GM10248 (cell line): ENCODE data around the gene NDUFB4.
"Not testable (repeated sequence)": the region's sequence is repeated elsewhere in the genome, so short reads cannot be mapped to it uniquely, and the experiment has no call there.

ENCODE experiments used
- CTCF ChIA-PET: fragments of 300-600 bp; sonication (Branson Sonifier 250); formaldehyde crosslinking; extraction: SDS; loops from one replicate; lab custom pipeline; 2021; ENCODE audit warnings: antibody characterized with exemption; lab: Yijun Ruan, JAX
- POLR2A ChIA-PET: fragments of 350-650 bp; sonication (Branson Sonifier 250); formaldehyde crosslinking; extraction: SDS; loops from one replicate; lab custom pipeline; 2020; ENCODE audit warnings: antibody characterized with exemption; lab: Yijun Ruan, JAX
- DNase-seq: peaks from one replicate; pipeline ENCODE4 v3.0.0; 2012; ENCODE audit errors: extremely low spot score
- TF ChIP-seq, protein P1 (sequence below): IDR thresholded peaks from 2 replicates; pipeline ENCODE4 v1.5.1; 2012; ENCODE audit warnings: mild to moderate bottlenecking, low read depth; ENCODE audit errors: extremely low read depth, missing control alignments, control extremely low read depth

Gene NDUFB4

DNA sequence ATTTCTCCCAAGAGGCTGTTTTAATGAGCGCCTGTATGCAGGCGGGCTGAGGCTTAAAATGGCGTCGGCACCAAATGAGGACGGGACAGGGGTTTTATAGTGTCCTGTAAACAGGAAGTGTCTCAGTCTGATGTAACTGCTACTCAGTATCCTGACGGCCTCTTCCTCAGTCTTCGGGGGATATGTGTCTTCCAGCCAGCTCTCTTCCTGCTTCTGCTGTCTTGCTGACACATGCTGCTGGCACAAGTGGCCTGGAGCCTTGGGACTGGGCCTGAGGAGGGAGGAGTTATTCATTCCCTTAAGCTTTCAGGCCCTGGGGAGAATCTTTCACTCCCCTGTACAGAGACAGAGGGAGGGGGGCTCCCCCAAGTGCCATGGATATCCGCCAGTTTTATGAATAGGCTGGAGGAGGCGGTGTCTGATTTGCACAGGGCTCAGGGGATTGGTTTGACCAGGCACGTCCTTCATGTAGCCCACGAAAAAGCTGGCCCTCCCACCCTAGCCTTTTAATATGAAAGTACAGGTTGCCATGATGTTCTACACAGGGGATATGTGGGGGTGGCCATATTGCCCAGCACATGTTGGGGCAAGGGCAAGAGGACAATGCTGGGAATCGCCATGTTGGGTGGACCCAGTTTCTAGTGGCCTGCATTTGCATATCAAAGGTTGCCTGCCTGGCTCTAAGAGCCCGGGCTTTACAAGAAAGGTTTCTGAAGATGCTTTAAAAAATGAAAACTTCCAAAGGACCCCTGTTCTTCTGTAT is 19.9 kb downstream of the NDUFB4 start:
- no peak for DNase-seq
- ChIA-PET CTCF (interaction anchor here (2.2 kb wide), 1 partner anchor 179 kb away, joined by 7 read pairs; no protein-coding TSS in a partner anchor), POLR2A (no interaction called here)
- TF ChIP-seq, protein P1, sequence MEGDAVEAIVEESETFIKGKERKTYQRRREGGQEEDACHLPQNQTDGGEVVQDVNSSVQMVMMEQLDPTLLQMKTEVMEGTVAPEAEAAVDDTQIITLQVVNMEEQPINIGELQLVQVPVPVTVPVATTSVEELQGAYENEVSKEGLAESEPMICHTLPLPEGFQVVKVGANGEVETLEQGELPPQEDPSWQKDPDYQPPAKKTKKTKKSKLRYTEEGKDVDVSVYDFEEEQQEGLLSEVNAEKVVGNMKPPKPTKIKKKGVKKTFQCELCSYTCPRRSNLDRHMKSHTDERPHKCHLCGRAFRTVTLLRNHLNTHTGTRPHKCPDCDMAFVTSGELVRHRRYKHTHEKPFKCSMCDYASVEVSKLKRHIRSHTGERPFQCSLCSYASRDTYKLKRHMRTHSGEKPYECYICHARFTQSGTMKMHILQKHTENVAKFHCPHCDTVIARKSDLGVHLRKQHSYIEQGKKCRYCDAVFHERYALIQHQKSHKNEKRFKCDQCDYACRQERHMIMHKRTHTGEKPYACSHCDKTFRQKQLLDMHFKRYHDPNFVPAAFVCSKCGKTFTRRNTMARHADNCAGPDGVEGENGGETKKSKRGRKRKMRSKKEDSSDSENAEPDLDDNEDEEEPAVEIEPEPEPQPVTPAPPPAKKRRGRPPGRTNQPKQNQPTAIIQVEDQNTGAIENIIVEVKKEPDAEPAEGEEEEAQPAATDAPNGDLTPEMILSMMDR: no peak

DNA sequence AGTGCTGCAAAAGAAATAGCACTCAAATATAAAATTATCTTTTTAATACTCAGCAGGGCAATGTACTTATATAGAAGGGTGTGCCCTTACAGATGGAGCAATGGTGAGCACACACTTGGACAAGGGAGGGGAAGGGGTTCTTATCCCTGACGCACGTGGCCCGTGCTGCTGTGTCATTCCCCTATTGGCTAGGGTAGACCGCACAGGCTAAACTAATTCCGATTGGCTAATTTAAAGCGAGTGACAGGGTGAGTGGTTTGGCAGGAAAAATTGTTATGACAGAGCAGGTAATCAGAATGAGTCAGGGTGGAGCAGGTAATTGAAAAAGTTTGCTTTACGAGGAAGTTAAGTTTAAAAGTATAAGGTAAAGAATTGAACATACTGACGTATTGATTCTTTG is 20.6 kb downstream of the NDUFB4 start:
- POLR2A ChIA-PET, DNase-seq, CTCF ChIA-PET: not testable (repeated sequence)

- no peak for DNase-seq
- CTCF ChIA-PET: no interaction called here
- POLR2A ChIA-PET: no interaction called here
- TF ChIP-seq, protein P1: no peak
Measured at GRCh38 chr3:120622457-120622856, 26.3 kb downstream of the NDUFB4 start.

- ChIA-PET POLR2A (no interaction called here), CTCF (no interaction called here)
- no peak for DNase-seq
- TF ChIP-seq, protein P1: no peak
Measured at GRCh38 chr3:120622870-120623726, 27.0 kb downstream of the NDUFB4 start.

DNA sequence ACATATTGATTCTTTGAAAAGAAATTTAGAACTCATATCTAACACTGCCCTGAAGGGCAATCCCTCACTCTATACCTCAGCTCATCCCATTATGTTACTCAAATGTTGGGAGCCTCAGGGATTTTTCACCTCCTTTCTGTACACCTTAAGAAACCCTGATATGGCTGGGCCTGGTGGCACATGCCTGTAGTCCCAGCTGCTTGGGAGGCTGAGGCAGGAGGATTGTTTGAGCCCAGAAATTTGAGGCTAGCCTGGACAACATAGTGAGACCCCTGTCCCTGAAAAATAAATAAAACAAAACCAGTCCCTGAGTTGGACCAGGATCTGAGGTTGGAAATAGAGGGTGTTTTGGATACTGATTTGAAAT is 27.6 kb downstream of the NDUFB4 start:
- POLR2A ChIA-PET: no interaction called here
- CTCF ChIA-PET: no interaction called here
- DNase-seq: no peak
- TF ChIP-seq, protein P1: no peak

DNA sequence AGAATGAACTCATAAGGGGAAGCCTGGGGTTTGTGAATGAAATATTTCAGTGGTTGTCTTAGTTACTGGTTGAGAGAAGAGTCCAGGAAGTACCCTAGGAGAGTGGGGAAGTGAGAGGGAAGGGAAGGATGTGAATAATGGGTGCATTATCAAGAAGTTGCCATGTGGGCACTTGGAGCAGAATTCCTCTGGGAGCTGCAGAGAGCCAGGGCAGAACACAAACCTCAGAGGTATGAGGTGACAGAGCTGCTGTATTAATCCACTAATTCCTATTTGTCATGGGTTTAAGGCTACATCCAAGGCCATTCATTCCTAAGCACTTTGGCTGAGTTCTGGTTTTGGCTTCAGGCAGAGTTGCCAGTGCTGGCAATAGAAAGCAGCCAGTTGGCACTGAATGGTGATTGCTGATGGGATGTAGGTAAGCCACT is 29.0 kb downstream of the NDUFB4 start:
- TF ChIP-seq, protein P1: no peak
- POLR2A ChIA-PET: no interaction called here
- CTCF ChIA-PET: interaction anchor here (1.5 to 1.8 kb wide), 2 partner anchors 9 to 17 kb away, joined by 3 to 4 read pairs; no protein-coding TSS in a partner anchor

More for the DNA sequence above, 29.0 kb downstream of the NDUFB4 start:
- no peak for DNase-seq
